ENCODE data around the gene ZNF710. TPM values are rescaled to one million over a fixed set of nuclear protein-coding genes. Genes with fewer than 3 reads are reported as not detected.
A peak's percentile ranks its signal among the peaks of the same experiment; 100 is the strongest.

The ZNF710 gene
- total and polyA plus RNA-seq, 9 of the 15 experiments (the other 6 are each of a cell fraction or from before 2014, with no cell fraction given): 0.56 to 14.2 (median 5.2) TPM

DNA sequence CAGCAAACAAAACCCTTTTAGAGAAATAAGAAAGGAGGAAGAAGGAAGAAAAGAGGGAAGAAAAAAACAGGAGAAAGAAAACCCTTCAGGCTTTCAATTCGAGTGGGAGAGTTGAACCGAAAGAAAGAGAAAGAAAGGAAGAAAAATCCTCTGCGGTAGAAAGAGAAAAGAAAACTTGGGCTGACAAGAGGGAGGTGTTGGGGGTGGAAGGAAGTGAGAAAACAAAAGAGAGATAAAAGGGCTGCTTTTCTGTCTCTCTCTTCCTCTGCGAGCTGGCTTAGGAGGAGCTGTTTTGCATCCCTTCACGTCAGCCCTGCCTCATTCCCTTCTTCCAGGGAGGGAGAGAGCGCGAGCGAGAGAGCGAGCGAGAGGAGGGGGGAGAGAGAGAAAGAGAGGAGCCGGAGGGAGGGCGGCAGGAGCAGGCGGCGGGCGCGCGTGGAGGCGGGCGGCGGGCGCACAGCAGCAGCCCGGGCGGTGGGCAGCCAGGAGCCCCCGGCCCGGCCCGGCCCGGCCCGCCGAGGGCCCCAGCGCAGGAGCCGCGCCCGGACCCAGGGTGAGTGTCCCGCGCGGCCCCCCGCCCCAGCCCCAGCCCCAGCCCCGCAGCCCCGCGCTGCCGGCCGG is at the start of gene ZNF710 (continued):
- TF ChIP-seq ZBTB40 (IDR thresholded peaks at IDR 0.05) (peak; percentile 72), ZBTB40 (CRISPR knock-in tag; IDR thresholded peaks at IDR 0.05) (no peak), SMC3 (conservative IDR thresholded peaks at IDR 0.05; ENCODE audit: insufficient read depth, low read depth, low read length) (no peak), PHB2 (IDR thresholded peaks at IDR 0.05; ENCODE audit: low read depth) (peak; percentile 53; the same call in 1 of the 2 replicates), MEF2D (tag; conservative IDR thresholded peaks at IDR 0.05; ENCODE audit: low read depth) (no peak), CLOCK (CRISPR knock-in tag; IDR thresholded peaks at IDR 0.05; ENCODE audit: borderline replicate concordance) (no peak), SOX6 (IDR thresholded peaks at IDR 0.05) (peak; percentile 49; the same call in 1 of the 2 replicates), HMG20B (CRISPR knock-in tag; IDR thresholded peaks at IDR 0.05) (no peak), RB1 (IDR thresholded peaks at IDR 0.05; ENCODE audit: low read depth) (0 out of 2 replicates have a peak, but pooled peaks have one; percentile 37), ARHGAP35 (IDR thresholded peaks at IDR 0.05; ENCODE audit: partially characterized antibody) (no peak), CCNT2 (IDR thresholded peaks at IDR 0.05; ENCODE audit: borderline replicate concordance, extremely low read depth, insufficient read length, low read depth, low read length) (no peak), ZFP1 (CRISPR knock-in tag; IDR thresholded peaks at IDR 0.05) (no peak), ZNF133 (CRISPR knock-in tag; IDR thresholded peaks at IDR 0.05) (no peak)
- TF ChIP-seq, protein P1, sequence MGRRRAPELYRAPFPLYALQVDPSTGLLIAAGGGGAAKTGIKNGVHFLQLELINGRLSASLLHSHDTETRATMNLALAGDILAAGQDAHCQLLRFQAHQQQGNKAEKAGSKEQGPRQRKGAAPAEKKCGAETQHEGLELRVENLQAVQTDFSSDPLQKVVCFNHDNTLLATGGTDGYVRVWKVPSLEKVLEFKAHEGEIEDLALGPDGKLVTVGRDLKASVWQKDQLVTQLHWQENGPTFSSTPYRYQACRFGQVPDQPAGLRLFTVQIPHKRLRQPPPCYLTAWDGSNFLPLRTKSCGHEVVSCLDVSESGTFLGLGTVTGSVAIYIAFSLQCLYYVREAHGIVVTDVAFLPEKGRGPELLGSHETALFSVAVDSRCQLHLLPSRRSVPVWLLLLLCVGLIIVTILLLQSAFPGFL (CRISPR knock-in tag; IDR thresholded peaks at IDR 0.05): no peak

All from K562 (cell line).